Vagina (tissue), 2 donors: ENCODE results near the gene MICAL1. TPM values are rescaled to one million over a fixed set of nuclear protein-coding genes. Genes with fewer than 3 reads are reported as not detected.

Experiments used
- DNase-seq, 2 donors: peaks; one replicate each; pipeline ENCODE4 v3.0.0-alpha.2; 2017; ENCODE audit errors: extremely low spot score in 2 of 2
- H3K27ac ChIP-seq: fragments of 200-600 bp; sonication (generic); one replicate; pipeline ENCODE4 v1.5.1; 2019
- H3K27me3 ChIP-seq: fragments of 200-600 bp; sonication (generic); one replicate; pipeline ENCODE4 v1.5.1; 2019
- H3K36me3 ChIP-seq, 2 donors: fragments of 200-600 bp; sonication (generic); one replicate each; pipeline ENCODE4 v1.5.1; 2017 to 2019
- H3K4me1 ChIP-seq: fragments of 200-600 bp; sonication (generic); one replicate; pipeline ENCODE4 v1.5.1; 2019
- H3K4me3 ChIP-seq, 2 donors: fragments of 200-600 bp; sonication (generic); 1 replicate in 1 of 2; 2 replicates in 1 of 2; pipeline ENCODE4 v1.5.1; 2016 to 2019
- H3K9me3 ChIP-seq: fragments of 200-600 bp; sonication (generic); one replicate; pipeline ENCODE4 v1.5.1; 2019
- POLR2A ChIP-seq, 2 donors: fragments of 450-650 bp; IDR thresholded peaks; one replicate each; pipeline ENCODE4 v1.6.1; 2017; ENCODE audit warnings: antibody characterized with exemption in 2 of 2, mild to moderate bottlenecking in 2 of 2, moderate library complexity in 2 of 2
- intact Hi-C: fragments of 100-400 bp; cut with DNase I; formaldehyde crosslinking; loops from one replicate; pipeline ENCODE4 v1.15.1; 2023
- total RNA-seq: library from RNA; depleted of rRNA; stranded (reverse); fragments of >200 nt; gene quantifications from one replicate; pipeline ENCODE4 v1.2.3, GENCODE V29; 2016
- TF ChIP-seq, protein P1 (sequence below), 3 experiments: fragments of 450-650 bp in 2 of 3; fragments of 200-600 bp in 1 of 3; sonication (generic) in 1 of 3; IDR thresholded peaks; one replicate each; pipeline ENCODE4 v1.5.1; 2017 to 2019; ENCODE audit warnings: antibody characterized with exemption in 3 of 3, mild to moderate bottlenecking in 2 of 3, moderate library complexity in 2 of 3

The MICAL1 gene
- total RNA-seq, 1 donor from 2014 or later: 54.0 TPM

DNA sequence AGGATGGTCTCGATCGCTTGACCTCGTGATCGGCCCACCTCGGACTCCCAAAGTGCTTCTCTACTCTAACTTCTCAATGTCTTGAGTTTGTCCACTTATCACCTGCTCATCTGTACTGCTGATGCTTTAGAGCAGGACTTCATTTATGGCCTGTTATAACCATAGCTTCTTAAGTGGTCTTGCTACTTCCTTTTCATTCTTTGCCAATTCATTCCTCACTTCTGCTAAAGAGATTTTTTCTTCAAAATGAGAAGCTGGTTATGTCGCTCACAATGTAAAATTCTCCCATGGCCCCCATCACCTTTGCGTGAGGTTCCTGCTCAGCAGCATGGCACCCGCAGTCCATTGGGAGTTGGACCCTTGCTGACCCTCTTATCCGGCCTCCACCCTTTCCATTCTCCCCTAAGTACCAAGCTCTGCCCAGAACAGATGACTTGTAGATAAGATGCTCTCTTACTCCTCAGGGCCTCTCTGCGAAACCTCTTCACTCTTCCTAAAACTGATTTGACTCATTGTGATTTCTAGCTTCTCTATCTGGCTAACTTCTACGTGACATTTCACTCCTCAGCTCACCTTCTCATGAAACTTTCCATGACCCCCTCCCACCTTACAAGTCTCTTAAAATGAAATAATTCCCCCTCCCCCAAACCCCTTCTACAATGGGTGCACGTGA is 59.4 kb downstream of the MICAL1 start:
- no peaks in the 10 kb centered on the region for H3K4me1 ChIP-seq
- no peaks in the 10 kb centered on the region for H3K9me3 ChIP-seq
- no peak overlapping the region for H3K4me3 ChIP-seq
- DNase-seq: no peak
- intact Hi-C loops: no loop called here
- H3K36me3 ChIP-seq: no peaks in the 10 kb centered on the region
- no peak overlapping the region for H3K27ac ChIP-seq
- TF ChIP-seq, protein P1, sequence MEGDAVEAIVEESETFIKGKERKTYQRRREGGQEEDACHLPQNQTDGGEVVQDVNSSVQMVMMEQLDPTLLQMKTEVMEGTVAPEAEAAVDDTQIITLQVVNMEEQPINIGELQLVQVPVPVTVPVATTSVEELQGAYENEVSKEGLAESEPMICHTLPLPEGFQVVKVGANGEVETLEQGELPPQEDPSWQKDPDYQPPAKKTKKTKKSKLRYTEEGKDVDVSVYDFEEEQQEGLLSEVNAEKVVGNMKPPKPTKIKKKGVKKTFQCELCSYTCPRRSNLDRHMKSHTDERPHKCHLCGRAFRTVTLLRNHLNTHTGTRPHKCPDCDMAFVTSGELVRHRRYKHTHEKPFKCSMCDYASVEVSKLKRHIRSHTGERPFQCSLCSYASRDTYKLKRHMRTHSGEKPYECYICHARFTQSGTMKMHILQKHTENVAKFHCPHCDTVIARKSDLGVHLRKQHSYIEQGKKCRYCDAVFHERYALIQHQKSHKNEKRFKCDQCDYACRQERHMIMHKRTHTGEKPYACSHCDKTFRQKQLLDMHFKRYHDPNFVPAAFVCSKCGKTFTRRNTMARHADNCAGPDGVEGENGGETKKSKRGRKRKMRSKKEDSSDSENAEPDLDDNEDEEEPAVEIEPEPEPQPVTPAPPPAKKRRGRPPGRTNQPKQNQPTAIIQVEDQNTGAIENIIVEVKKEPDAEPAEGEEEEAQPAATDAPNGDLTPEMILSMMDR (IDR thresholded peaks at IDR 0.05): no peak
- TF ChIP-seq POLR2A (IDR thresholded peaks at IDR 0.05): no peak
- no peaks in the 10 kb centered on the region for H3K27me3 ChIP-seq

Other genes starting within 250 kb of the MICAL1 start
- gene CD164, start 73.3 kb downstream of the MICAL1 start, total RNA-seq: 115 TPM
- gene PPIL6, start 15.1 kb downstream of the MICAL1 start, total RNA-seq: 3.9 TPM
- 21.4 TPM for gene SMPD2, start 15.0 kb downstream of the MICAL1 start, total RNA-seq
- 6.6 TPM for gene ZBTB24, start 27.4 kb upstream of the MICAL1 start, total RNA-seq
- 8.1 TPM for gene AK9, start 235.4 kb upstream of the MICAL1 start, total RNA-seq
- gene FIG4, start 235.5 kb upstream of the MICAL1 start, total RNA-seq: 15.2 TPM